Tibial nerve (tissue), 4 donors: ENCODE results near the gene SLC29A3. TPM values are rescaled to one million over a fixed set of nuclear protein-coding genes. Genes with fewer than 3 reads are reported as not detected.

Experiments
- DNase-seq, 2 donors: peaks; one replicate each; pipeline ENCODE4 v3.0.0-alpha.2; 2019; ENCODE audit warnings: low spot score in 2 of 2
- H3K27ac ChIP-seq, 4 donors: fragments of 200-600 bp; sonication (generic) in 3 of 4; one replicate each; pipeline ENCODE4 v1.5.1; 2017 to 2019; ENCODE audit warnings: mild to moderate bottlenecking in 1 of 4
- H3K27me3 ChIP-seq, 2 donors: fragments of 200-600 bp; sonication (generic) in 1 of 2; one replicate each; pipeline versions ENCODE4 v1.5.1 to v1.6.0; 2017 to 2019
- H3K36me3 ChIP-seq, 3 donors: fragments of 200-600 bp; sonication (generic); one replicate each; pipeline ENCODE4 v1.5.1; 2018 to 2019
- H3K4me1 ChIP-seq, 4 donors: fragments of 200-600 bp; sonication (generic) in 3 of 4; one replicate each; pipeline ENCODE4 v1.5.1; 2017 to 2019
- H3K4me3 ChIP-seq, 4 donors: fragments of 200-600 bp; sonication (generic) in 3 of 4; one replicate each; pipeline ENCODE4 v1.5.1; 2017 to 2019; ENCODE audit warnings: mild to moderate bottlenecking in 1 of 4, moderate library complexity in 1 of 4
- H3K9me3 ChIP-seq, 4 donors: fragments of 200-600 bp; sonication (generic) in 3 of 4; one replicate each; pipeline ENCODE4 v1.5.1; 2017 to 2019
- EP300 ChIP-seq, 2 donors: sonication (generic); formaldehyde crosslinking; IDR thresholded peaks; one replicate each; pipeline ENCODE4 v1.6.1; 2017; ENCODE audit warnings: antibody characterized with exemption in 2 of 2, mild to moderate bottlenecking in 1 of 2
- POLR2A ChIP-seq, 2 donors: fragments of 450-650 bp; IDR thresholded peaks; one replicate each; pipeline ENCODE4 v1.6.1; 2017; ENCODE audit warnings: antibody characterized with exemption in 2 of 2, mild to moderate bottlenecking in 2 of 2, moderate library complexity in 2 of 2
- WGBS, 2 donors: methylation state at CpG; one replicate each; pipeline ENCODE4 v1.1.5; 2018; 5-methylcytosine and 5-hydroxymethylcytosine counted together
- total RNA-seq, 4 donors: library from RNA; depleted of rRNA; stranded (reverse); fragments of >200 nt; gene quantifications; one replicate each; pipeline ENCODE4 v1.1.0, GENCODE V29; 2016
- TF ChIP-seq, protein P1 (sequence below), 5 experiments: fragments of 200-600 bp in 3 of 5; fragments of 450-650 bp in 2 of 5; sonication (generic) in 3 of 5; IDR thresholded peaks; one replicate each; pipeline ENCODE4 v1.5.1; 2016 to 2019; ENCODE audit warnings: antibody characterized with exemption in 5 of 5, mild to moderate bottlenecking in 3 of 5, moderate library complexity in 2 of 5

The SLC29A3 gene
- total RNA-seq, 4 donors from 2014 or later, result 6.5 to 10.1 (median 7.4) TPM

DNA sequence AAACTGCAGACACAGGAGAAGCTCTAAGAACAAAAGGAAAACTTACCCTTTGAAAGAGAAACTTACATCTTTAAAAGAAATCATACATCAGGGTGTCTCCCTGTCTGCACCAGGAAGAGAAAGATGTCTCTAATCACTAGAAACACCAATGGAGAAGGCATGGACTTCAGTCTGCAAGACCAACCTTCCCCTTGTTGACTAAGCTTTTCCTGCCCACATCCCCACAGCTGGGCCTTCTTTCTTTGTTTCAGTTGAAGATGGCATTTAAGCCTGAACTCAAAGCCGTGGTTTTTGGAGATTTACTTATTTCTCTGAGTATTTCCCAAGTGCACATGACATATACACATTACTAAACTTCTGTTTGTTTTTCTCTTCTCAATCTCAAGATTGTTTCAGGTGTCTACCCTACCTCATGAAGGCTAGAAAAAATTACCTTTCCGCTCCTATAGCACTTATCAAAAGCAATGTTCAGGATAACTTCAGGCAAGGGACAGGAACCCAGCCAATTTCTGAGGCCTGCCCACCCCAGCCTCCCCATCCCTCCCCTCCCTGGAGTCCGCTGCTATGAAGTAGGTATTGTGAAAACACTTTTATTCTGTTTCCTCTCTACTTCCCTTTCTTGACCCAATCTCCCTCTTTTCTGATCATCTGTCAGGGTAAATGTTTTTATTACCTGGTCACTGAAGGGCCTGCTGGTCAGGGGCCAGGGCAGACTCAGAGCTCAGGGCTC lies 2.8 kb upstream of the SLC29A3 start:
- 64 to 77% methylated on average over 3 of the region's 3 CpGs for WGBS, 2 donors
- Histone ChIP-seq H3K27ac (peak overlapping the region in 1 of 4 donors; percentile 29), H3K4me1 (peaks cover 0 to 39% (median 9%) of the 10 kb centered on the region in 4 donors), H3K36me3 (no peaks in the 10 kb centered on the region), H3K9me3 (no peaks in the 10 kb centered on the region), H3K4me3 (no peak overlapping the region), H3K27me3 (no peaks in the 10 kb centered on the region)
- TF ChIP-seq, protein P1, sequence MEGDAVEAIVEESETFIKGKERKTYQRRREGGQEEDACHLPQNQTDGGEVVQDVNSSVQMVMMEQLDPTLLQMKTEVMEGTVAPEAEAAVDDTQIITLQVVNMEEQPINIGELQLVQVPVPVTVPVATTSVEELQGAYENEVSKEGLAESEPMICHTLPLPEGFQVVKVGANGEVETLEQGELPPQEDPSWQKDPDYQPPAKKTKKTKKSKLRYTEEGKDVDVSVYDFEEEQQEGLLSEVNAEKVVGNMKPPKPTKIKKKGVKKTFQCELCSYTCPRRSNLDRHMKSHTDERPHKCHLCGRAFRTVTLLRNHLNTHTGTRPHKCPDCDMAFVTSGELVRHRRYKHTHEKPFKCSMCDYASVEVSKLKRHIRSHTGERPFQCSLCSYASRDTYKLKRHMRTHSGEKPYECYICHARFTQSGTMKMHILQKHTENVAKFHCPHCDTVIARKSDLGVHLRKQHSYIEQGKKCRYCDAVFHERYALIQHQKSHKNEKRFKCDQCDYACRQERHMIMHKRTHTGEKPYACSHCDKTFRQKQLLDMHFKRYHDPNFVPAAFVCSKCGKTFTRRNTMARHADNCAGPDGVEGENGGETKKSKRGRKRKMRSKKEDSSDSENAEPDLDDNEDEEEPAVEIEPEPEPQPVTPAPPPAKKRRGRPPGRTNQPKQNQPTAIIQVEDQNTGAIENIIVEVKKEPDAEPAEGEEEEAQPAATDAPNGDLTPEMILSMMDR (IDR thresholded peaks at IDR 0.05), result no peak
- TF ChIP-seq POLR2A (IDR thresholded peaks at IDR 0.05) (no peak), EP300 (IDR thresholded peaks at IDR 0.05) (no peak)
- no peak for DNase-seq

DNA sequence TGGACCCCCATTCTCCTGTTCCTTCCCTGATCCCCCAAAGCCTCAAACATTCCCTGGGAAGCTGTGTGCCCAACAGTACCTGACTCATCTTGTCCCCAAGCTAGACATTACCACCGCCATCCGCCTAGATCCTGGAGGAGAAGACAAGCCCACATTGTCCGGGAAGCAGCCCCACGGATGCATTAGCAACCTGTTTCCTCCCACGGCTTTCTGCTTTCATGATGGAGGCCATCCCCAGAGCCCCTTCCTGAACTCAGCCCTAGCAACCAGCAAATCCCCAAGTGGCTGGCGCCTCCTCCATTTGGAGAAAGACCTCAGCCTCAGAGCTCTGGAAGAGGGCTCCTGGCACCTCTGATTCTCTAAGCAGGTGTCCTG lies 2.3 kb upstream of the SLC29A3 start:
- H3K9me3 ChIP-seq, result no peaks in the 10 kb centered on the region
- 69 to 72% methylated on average over 6 of the region's 6 CpGs for WGBS, 2 donors
- DNase-seq, result no peak
- H3K27ac ChIP-seq, result peak overlapping the region in 1 of 4 donors; percentile 29
- TF ChIP-seq, protein P1 (IDR thresholded peaks at IDR 0.05), result no peak
- TF ChIP-seq POLR2A (IDR thresholded peaks at IDR 0.05) (no peak), EP300 (IDR thresholded peaks at IDR 0.05) (no peak)
- no peak overlapping the region for H3K4me3 ChIP-seq
- H3K27me3 ChIP-seq, result no peaks in the 10 kb centered on the region
- H3K4me1 ChIP-seq, result peaks cover 0 to 39% (median 9%) of the 10 kb centered on the region in 4 donors
- H3K36me3 ChIP-seq, result no peaks in the 10 kb centered on the region

DNA sequence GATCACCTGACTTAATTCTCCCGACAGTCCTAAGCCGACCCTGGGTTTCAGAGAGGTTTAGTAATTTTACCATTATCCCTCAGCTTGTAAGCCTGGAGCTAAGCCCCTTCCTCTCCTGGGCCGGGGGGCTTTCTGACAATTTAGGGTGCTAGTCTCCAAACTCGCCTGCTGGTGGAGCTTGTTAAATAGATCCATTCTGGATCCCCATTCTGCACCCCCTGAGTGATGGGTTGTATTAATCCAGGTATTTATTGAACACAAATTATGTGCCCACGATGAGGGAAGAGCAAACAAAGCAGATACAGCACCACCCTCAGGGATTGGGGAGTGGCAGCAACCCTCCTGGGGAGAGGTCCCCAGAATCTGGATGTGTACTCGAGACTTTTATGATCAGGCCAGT lies 1.3 kb upstream of the SLC29A3 start:
- H3K4me3 ChIP-seq, result no peak overlapping the region
- H3K4me1 ChIP-seq, result peaks cover 0 to 39% (median 9%) of the 10 kb centered on the region in 4 donors
- WGBS, 2 donors, result 60 to 86% methylated on average over 6 of the region's 6 CpGs
- H3K27me3 ChIP-seq, result no peaks in the 10 kb centered on the region
- no peak for DNase-seq
- H3K9me3 ChIP-seq, result no peaks in the 10 kb centered on the region
- H3K27ac ChIP-seq, result no peak overlapping the region
- H3K36me3 ChIP-seq, result peaks cover 0 to 4% (median 0%) of the 10 kb centered on the region in 3 donors
- TF ChIP-seq, protein P1 (IDR thresholded peaks at IDR 0.05), result no peak
- TF ChIP-seq POLR2A (IDR thresholded peaks at IDR 0.05), result no peak
- no peak for TF ChIP-seq EP300 (IDR thresholded peaks at IDR 0.05)

- TF ChIP-seq, protein P1 (IDR thresholded peaks at IDR 0.05), result no peak
- TF ChIP-seq EP300 (IDR thresholded peaks at IDR 0.05) (no peak), POLR2A (IDR thresholded peaks at IDR 0.05) (no peak)
- H3K9me3 ChIP-seq, result no peaks in the 10 kb centered on the region
- H3K27ac ChIP-seq, result peak overlapping the region in 3 of 4 donors; percentile 86 to 91 (median 89)
- H3K27me3 ChIP-seq, result no peaks in the 10 kb centered on the region
- DNase-seq, result no peak
- peaks cover 0 to 23% (median 5%) of the 10 kb centered on the region in 4 donors for H3K4me1 ChIP-seq
- H3K36me3 ChIP-seq, result peaks cover 0 to 26% (median 0%) of the 10 kb centered on the region in 3 donors
- H3K4me3 ChIP-seq, result peak overlapping the region; percentile 57 to 88 (median 83)
- WGBS, 2 donors, result 48 to 59% methylated on average over 8 of the region's 8 CpGs
Observed at GRCh38 chr10:71319800-71320392, 837 bp downstream of the SLC29A3 start.

DNA sequence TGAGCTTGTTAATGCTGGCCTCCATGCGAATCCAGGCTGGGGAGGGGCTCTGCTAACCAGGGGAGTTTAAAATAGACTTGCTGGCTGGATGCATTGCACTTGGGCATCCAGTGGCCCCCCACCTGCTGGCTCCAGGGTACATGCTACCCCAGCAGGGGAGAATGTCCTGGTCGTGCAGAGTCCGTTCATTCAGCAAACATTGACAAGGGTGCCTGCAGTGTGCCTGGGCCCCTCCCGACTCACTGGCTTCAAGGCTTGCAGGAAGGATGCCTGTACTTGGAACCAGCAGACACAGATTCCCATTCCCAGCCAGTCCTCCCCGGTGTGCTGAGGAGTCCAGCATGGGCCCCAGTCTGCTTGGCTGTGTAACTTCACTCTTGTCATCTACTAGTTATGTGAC lies 1.5 kb downstream of the SLC29A3 start:
- TF ChIP-seq POLR2A (IDR thresholded peaks at IDR 0.05) (no peak), EP300 (IDR thresholded peaks at IDR 0.05) (no peak)
- TF ChIP-seq, protein P1 (IDR thresholded peaks at IDR 0.05), result no peak
- Histone ChIP-seq H3K27ac (peak overlapping the region in 1 of 4 donors; percentile 91), H3K9me3 (no peaks in the 10 kb centered on the region), H3K27me3 (no peaks in the 10 kb centered on the region), H3K36me3 (peaks cover 0 to 33% (median 0%) of the 10 kb centered on the region in 3 donors), H3K4me3 (no peak overlapping the region), H3K4me1 (peaks cover 0 to 23% (median 5%) of the 10 kb centered on the region in 4 donors)
- 80 to 91% methylated on average over 5 of the region's 5 CpGs for WGBS, 2 donors
- DNase-seq, result no peak
